Large intestine (tissue), 3 donors: ENCODE measurements around the gene SEPTIN10. TPM values are rescaled to one million over a fixed set of nuclear protein-coding genes. Genes with fewer than 3 reads are reported as not detected.
"Not testable (repeated sequence)": the region's sequence is repeated elsewhere in the genome, so short reads cannot be mapped to it uniquely, and the experiment has no call there.

Experiments
- DNase-seq, 2 donors: peaks; one replicate each; pipeline versions ENCODE4 v3.0.0 to v3.0.0-alpha.2; 2013
- H3K27ac ChIP-seq: one replicate; pipeline ENCODE4 v1.5.1; 2013; ENCODE audit warnings: low read length
- H3K27me3 ChIP-seq: 2 replicates; pipeline ENCODE4 v1.6.1; 2013; ENCODE audit warnings: low read length; ENCODE audit not compliant: control insufficient read depth, insufficient read depth
- H3K36me3 ChIP-seq: 2 replicates; pipeline ENCODE4 v1.6.1; 2013; ENCODE audit warnings: low read length; ENCODE audit not compliant: control insufficient read depth, insufficient read depth
- H3K4me1 ChIP-seq: one replicate; pipeline ENCODE4 v1.6.1; 2013; ENCODE audit warnings: low read length; ENCODE audit not compliant: control insufficient read depth, insufficient read depth
- H3K4me3 ChIP-seq: one replicate; pipeline ENCODE4 v1.5.1; 2013; ENCODE audit warnings: low read length
- H3K9me3 ChIP-seq: one replicate; pipeline ENCODE4 v1.6.1; 2013; ENCODE audit warnings: mild to moderate bottlenecking, low read depth, low read length, moderate library complexity; ENCODE audit not compliant: control insufficient read depth
- WGBS: methylation state at CpG from one replicate; pipeline ENCODE4 v1.1.5; 2013; ENCODE audit warnings: low lambda C conversion rate; ENCODE audit not compliant: insufficient coverage; 5-methylcytosine and 5-hydroxymethylcytosine counted together
- polyA plus RNA-seq: library from polyadenylated mRNA; unstranded; fragments of 120-200 nt; gene quantifications from one replicate; pipeline ENCODE4 v1.2.1, GENCODE V29; 2013

The SEPTIN10 gene
- polyA plus RNA-seq, 1 donor = 67.4 TPM

DNA sequence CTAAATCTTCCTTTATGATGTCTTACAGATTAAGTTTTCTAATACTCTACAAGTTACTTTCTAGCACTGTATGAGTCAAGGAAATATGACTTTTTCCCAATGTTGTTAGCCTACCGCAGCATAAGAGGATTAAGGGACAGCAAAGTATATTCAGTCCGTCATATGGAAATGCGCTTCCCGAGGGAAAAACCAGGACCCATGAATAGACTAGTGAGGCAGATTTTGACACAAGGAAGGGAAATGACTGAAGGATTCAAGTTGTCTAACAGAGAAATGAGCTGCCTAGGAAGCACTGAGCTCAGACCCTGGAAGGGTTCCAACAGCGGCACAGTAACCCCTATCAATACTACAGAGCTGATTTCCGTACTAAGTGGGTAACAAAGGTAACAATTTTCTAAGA lies 12.0 kb downstream of the SEPTIN10 start:
- DNase-seq = no peak
- no peak overlapping the region for H3K4me3 ChIP-seq
- no peak overlapping the region for H3K27ac ChIP-seq
- H3K4me1 ChIP-seq = no peaks in the 10 kb centered on the region
- H3K9me3 ChIP-seq = no peaks in the 10 kb centered on the region
- peaks cover 2% of the 10 kb centered on the region for H3K36me3 ChIP-seq
- H3K27me3 ChIP-seq = no peaks in the 10 kb centered on the region
- WGBS = 100% methylated on average over 1 of the region's 6 CpGs

DNA sequence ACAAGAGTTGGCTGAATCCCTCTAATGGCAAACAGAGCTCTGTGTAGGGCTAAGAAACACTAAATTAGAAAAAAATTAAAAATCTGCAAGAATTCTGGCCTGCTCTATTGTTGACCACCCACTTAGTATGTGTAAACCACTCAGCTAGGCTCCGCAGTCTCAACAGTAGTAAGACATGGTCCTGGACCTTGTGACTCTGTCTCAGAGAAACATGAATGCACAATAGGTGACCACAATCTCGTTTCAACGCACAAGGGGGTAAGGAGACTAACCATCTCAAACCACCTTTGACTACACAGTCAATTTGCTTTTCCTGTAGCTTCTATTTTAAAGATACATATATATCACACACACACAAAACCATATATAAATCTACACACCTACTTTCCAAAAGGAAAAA lies 16.5 kb downstream of the SEPTIN10 start:
- H3K36me3 ChIP-seq = peaks cover 9% of the 10 kb centered on the region
- no peak overlapping the region for H3K27ac ChIP-seq
- DNase-seq = no peak
- no peaks in the 10 kb centered on the region for H3K4me1 ChIP-seq
- no peaks in the 10 kb centered on the region for H3K27me3 ChIP-seq
- H3K9me3 ChIP-seq = no peaks in the 10 kb centered on the region
- WGBS = 100% methylated on average over 1 of the region's 3 CpGs
- H3K4me3 ChIP-seq = no peak overlapping the region

DNA sequence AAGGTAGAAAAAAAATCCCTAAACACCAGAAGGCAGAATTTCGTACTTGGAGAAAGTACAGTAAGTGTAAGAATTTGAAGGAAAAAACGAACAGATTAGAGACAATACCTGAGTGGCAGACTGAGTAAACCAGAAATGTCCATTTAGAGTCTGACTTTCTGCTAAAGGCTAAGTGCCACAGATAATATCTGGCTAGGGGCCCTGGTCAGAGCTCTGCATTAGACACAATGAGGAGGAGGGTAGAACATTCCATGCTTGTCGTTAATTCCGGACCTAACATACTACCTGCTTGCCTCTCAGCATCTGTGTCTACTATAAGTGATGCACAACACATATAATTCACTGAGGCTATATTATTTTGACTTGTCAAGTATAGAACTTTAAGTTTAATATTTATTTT lies 18.1 kb downstream of the SEPTIN10 start:
- Histone ChIP-seq H3K4me1 (no peaks in the 10 kb centered on the region), H3K27ac (no peak overlapping the region), H3K36me3 (peaks cover 11% of the 10 kb centered on the region), H3K9me3 (no peaks in the 10 kb centered on the region), H3K4me3 (no peak overlapping the region), H3K27me3 (no peaks in the 10 kb centered on the region)
- DNase-seq = no peak
- WGBS = 89% methylated on average over 2 of the region's 4 CpGs

DNA sequence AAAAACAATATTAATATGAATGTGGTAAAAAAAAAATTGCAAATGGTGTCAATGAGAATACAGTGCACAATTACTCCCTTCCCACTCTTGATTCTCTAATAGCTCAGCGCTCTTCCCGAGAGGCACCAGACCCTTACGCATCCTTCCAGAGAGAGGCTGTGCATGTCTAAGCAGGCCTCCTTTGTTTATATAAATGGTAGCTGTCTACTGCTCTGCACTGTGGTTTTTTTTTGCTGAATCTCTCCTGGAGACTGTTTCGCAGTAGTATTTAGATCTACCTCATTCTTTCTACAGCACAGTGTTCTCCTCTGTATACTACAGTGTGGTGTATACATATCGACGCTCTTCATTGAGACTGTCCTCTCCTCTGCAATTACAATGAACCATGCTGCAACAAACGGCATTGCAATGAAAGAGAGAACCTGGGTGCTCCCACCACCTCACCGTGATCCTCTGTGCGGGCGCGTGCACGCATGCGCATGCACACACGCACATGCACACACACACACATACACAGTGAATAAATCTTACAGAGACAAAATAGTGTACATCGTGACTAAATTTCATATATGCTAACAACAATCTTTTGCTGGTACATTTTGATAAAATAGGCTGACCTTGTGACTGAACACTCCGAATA lies 19.4 kb downstream of the SEPTIN10 start:
- Histone ChIP-seq H3K27ac (no peak overlapping the region), H3K4me3 (no peak overlapping the region), H3K27me3 (no peaks in the 10 kb centered on the region), H3K36me3 (peaks cover 13% of the 10 kb centered on the region), H3K4me1 (no peaks in the 10 kb centered on the region), H3K9me3 (no peaks in the 10 kb centered on the region)
- no peak for DNase-seq
- WGBS = 70% methylated on average over 4 of the region's 16 CpGs

DNA sequence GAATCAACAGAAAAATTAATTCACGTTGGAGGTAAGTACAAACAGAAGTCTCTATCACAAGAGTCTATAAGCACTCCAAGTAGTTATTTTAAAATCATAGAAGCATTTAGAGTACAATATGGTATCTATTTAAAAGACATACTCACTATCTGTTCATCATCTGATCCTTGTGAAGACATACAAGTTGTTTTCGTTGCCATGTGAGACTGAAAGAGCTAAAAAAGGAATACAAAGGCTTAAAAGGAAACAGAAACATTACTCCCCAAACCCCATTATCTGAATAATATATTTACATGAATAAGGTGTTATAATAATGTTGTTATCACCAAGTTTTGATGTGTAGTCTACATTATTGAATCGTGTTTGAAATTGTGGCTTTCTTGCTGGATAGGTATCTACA lies 20.9 kb downstream of the SEPTIN10 start:
- H3K4me3 ChIP-seq = no peak overlapping the region
- no peaks in the 10 kb centered on the region for H3K27me3 ChIP-seq
- DNase-seq = no peak
- H3K27ac ChIP-seq = no peak overlapping the region
- H3K9me3 ChIP-seq = no peaks in the 10 kb centered on the region
- 83% methylated on average over 1 of the region's 3 CpGs for WGBS
- no peaks in the 10 kb centered on the region for H3K4me1 ChIP-seq
- H3K36me3 ChIP-seq = peaks cover 13% of the 10 kb centered on the region

DNA sequence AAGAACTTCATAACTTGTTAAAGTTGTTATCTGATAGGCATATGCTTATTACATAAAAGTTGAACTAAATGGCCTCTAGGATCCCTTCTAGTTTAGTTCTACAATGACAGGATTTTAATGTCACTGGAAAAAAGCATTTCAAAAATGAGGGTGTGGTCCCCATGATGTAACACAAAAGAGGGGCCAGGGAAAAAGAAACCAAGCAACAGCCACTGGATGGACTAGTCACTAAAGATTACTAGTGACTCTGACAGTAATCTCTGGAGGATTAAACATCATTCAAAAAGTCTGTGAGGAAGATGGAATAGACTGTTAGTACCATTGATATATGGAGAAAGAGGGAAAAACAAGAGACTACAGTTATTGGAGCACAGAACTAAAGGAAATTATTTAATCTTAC lies 22.6 kb downstream of the SEPTIN10 start:
- peaks cover 11% of the 10 kb centered on the region for H3K36me3 ChIP-seq
- H3K4me3 ChIP-seq = no peak overlapping the region
- no peaks in the 10 kb centered on the region for H3K27me3 ChIP-seq
- no peaks in the 10 kb centered on the region for H3K9me3 ChIP-seq
- no peak for DNase-seq
- no peak overlapping the region for H3K27ac ChIP-seq
- H3K4me1 ChIP-seq = no peaks in the 10 kb centered on the region

DNA sequence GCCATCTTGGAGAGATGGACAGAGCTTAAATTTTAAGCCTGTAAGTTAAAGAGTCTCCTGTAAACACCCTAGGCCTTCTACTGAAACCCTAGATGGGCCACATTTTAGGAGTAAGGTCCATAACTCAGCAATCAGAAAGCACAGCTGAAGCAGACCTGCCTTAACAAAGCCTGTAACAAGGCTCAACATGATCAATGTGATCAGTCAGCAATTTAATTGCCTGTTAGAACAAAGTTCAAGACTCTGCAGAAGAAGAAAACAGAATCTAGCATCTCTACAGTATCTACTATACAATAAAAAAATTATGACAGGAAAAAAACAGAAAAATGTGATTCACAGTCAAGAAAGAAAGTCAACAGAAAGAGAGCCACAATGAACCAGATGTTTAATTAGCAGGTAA lies 27.1 kb downstream of the SEPTIN10 start:
- Histone ChIP-seq H3K9me3 (no peaks in the 10 kb centered on the region), H3K4me1 (no peaks in the 10 kb centered on the region), H3K36me3 (peaks cover 7% of the 10 kb centered on the region), H3K4me3 (no peak overlapping the region), H3K27me3 (no peaks in the 10 kb centered on the region), H3K27ac (no peak overlapping the region)
- DNase-seq = no peak

DNA sequence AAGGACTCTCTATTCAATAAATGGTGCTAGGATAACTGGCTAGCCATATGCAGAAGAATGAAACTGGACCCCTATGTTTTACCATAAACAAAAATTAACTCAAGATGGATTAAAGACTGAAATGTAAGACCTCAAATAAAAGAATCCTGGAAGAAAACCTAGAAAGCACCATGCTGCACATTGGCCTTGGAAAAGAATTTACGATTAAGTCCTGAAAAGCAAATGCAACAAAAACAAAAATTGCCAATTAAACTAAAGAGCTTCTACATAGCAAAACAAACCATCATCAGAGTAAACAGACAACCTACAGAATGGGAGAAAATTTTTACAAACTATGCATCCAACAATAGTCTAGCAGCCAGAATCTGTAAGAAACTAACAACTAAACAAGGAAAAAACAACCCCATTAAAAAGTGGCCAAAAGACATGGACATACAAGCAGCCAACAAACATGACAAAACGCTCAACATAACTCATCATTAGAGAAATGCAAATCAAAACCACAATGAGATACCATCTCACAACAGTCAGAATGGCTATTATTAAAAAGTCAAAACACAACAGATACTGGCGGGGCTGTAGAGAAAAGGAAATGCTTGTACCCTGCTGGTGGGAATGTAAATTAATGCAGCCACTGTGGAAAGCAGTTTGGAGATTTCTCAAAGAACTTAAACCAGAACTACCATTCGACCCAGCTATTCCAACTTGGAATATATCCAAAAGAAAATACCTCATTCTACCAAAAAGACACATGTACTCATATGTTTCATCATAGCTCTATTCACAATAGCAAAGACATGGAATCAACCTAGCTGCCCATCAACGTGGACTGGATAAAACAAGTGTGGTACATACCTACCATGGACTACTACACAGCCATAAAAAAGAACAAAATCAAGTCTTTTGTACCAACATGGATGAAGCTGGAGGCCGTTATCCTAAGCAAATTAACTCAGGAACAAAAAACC lies 30.6 kb downstream of the SEPTIN10 start:
- Histone ChIP-seq H3K9me3 (no peaks in the 10 kb centered on the region), H3K27ac (no peak overlapping the region), H3K4me3 (no peak overlapping the region), H3K36me3 (peaks cover 9% of the 10 kb centered on the region), H3K4me1 (no peaks in the 10 kb centered on the region), H3K27me3 (no peaks in the 10 kb centered on the region)
- DNase-seq = no peak
- WGBS = 93% methylated on average over 3 of the region's 6 CpGs

DNA sequence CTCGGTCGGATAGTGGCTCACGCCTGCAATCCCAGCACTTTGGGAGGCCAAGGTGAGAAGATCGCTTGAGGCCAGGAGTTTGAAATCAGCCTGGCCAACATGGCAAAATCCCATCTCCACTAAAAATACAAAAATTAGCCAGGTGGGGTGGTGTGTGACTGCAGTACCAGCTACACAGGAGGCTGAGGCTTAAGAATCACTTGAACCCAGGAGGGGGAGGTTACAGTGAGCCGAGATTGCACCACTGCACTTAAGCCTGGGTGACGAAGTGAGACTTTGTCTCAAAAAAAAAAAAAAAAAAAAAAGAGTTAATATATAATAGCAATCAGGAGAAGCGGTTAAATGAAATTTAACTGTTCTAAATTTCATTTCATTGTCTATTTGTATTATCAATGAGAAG lies 36.1 kb downstream of the SEPTIN10 start:
- not testable (repeated sequence) for DNase-seq, H3K27me3 ChIP-seq, H3K4me3 ChIP-seq, H3K9me3 ChIP-seq, H3K36me3 ChIP-seq, H3K27ac ChIP-seq, H3K4me1 ChIP-seq
- no CpG with 5 or more reads among the region's 7 CpGs for WGBS

DNA sequence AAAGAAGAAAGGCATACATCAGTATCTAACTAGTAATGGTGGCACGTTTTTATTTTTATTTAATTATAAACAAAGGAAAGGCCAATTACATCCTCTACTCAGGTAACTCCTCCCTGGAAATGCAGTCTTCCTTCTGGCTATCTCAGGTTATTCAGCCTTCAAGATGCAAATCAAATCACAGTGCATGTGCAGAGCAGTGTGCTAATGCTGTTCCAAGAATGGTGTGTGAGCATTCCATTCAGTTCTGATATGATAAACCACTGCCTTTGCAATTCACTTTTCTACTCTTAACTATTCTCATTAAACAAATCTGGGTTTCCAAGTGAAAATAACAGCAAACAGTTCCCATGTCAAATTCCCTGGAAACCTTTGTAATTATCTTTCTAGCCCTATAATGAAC lies 38.4 kb downstream of the SEPTIN10 start:
- peaks cover 8% of the 10 kb centered on the region for H3K36me3 ChIP-seq
- WGBS = no CpG with 5 or more reads among the region's 1 CpG

More for the DNA sequence above, 38.4 kb downstream of the SEPTIN10 start:
- H3K9me3 ChIP-seq = no peaks in the 10 kb centered on the region
- no peak overlapping the region for H3K27ac ChIP-seq
- H3K27me3 ChIP-seq = no peaks in the 10 kb centered on the region
- DNase-seq = no peak
- no peaks in the 10 kb centered on the region for H3K4me1 ChIP-seq
- no peak overlapping the region for H3K4me3 ChIP-seq
